ENCODE measurements around the gene ALCAM.

DNA sequence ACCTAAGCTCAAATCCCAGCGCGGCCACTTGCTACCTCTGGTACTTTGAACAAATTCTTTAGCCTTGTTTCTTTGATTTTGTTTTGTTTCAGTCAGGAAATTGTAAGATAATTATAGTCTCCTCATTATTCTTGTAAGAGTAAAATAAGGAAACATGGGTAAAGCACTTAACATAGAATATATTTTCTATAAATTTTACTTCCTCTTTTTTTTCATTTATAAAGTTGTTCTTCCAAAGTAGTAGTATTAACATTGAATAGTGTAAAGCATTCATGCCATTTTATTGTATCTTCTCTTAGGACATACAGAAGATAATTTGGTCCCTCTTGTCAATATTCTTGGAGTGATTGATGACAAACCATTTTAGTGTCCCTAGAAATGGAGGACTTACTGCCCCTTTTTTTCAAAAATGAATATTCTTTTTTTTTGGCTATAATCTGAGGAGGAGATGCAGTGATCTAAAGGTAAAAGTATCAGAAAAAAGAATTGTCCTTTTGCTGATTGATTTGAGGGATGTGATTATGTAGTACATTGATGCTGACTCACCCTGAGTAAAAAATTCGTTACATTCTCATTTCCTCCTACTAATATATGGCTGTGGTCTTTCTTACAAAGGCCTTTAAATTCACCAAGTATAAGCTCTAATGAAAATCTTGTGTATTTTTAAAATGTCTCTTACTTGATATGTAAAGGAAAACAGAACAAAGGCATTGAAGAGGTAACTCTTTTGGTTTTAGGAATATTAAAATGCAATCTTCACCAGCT is 51.0 kb downstream of the ALCAM start:
- TF ChIP-seq, protein P1, sequence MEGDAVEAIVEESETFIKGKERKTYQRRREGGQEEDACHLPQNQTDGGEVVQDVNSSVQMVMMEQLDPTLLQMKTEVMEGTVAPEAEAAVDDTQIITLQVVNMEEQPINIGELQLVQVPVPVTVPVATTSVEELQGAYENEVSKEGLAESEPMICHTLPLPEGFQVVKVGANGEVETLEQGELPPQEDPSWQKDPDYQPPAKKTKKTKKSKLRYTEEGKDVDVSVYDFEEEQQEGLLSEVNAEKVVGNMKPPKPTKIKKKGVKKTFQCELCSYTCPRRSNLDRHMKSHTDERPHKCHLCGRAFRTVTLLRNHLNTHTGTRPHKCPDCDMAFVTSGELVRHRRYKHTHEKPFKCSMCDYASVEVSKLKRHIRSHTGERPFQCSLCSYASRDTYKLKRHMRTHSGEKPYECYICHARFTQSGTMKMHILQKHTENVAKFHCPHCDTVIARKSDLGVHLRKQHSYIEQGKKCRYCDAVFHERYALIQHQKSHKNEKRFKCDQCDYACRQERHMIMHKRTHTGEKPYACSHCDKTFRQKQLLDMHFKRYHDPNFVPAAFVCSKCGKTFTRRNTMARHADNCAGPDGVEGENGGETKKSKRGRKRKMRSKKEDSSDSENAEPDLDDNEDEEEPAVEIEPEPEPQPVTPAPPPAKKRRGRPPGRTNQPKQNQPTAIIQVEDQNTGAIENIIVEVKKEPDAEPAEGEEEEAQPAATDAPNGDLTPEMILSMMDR (conservative IDR thresholded peaks at IDR 0.05 in 1 of 2, IDR thresholded peaks at IDR 0.05 in 1 of 2; ENCODE audit: extremely low read depth in 1 of 2, insufficient read depth in 1 of 2, low read depth in 1 of 2, low read length in 2 of 2), result no peak
- TF ChIP-seq EZH2 (IDR thresholded peaks at IDR 0.05; ENCODE audit: borderline replicate concordance, low read length), result no peak
